GM18873 (cell line): ENCODE data around the gene PLK3.
"Not testable (repeated sequence)": the region's sequence is repeated elsewhere in the genome, so short reads cannot be mapped to it uniquely, and the experiment has no call there.

Experiments
- ATAC-seq: cut with Tn5 transposase; IDR thresholded peaks from one replicate; pipeline ENCODE4 v1.9.1; 2021; ENCODE audit warnings: mild to moderate bottlenecking, moderate library complexity, moderate number of reproducible peaks; ENCODE audit not compliant: unreplicated experiment, low FRiP score

The PLK3 gene

DNA sequence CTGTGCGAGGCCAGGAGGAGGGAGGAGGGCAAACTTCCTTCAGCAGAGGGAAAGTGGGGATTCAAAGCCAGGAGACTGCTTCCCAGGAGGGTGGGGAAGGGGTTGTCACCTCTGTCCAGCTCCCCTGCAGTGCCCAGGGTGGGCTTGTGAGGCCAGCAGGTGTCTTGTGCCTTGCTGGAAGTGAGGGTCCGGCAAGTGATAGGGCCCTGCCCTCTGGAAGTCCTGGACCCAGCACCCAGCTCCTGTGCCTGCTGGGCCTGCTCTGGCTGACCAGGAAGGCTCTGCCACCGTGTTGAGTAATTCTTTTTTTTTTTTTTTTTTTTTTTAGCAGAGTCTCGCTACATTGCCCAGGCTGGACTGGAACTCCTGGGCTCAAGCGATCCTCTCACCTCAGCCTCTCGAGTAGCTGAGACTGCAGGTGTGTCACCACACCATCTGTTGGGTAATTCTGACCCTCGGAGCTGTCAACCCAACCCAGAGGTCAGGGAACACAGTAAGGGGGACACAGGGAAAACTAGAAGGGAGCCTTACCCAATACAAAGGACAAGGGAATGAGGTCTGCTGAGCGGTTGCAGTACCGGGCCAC lies 13.2 kb upstream of the PLK3 start:
- ATAC-seq: no peak

GRCh38 chr1:44787506-44787905 lies 12.7 kb upstream of the PLK3 start:
- no peak for ATAC-seq

GRCh38 chr1:44788120-44788860 lies 11.9 kb upstream of the PLK3 start, which contains the start of gene BEST4:
TSS of gene BEST4 (minus strand) at chr1:44788170. CDS start at chr1:44787705, 465 bp downstream.
- no peak for ATAC-seq

GRCh38 chr1:44790968-44791801 lies 9.0 kb upstream of the PLK3 start:
- ATAC-seq: no peak

DNA sequence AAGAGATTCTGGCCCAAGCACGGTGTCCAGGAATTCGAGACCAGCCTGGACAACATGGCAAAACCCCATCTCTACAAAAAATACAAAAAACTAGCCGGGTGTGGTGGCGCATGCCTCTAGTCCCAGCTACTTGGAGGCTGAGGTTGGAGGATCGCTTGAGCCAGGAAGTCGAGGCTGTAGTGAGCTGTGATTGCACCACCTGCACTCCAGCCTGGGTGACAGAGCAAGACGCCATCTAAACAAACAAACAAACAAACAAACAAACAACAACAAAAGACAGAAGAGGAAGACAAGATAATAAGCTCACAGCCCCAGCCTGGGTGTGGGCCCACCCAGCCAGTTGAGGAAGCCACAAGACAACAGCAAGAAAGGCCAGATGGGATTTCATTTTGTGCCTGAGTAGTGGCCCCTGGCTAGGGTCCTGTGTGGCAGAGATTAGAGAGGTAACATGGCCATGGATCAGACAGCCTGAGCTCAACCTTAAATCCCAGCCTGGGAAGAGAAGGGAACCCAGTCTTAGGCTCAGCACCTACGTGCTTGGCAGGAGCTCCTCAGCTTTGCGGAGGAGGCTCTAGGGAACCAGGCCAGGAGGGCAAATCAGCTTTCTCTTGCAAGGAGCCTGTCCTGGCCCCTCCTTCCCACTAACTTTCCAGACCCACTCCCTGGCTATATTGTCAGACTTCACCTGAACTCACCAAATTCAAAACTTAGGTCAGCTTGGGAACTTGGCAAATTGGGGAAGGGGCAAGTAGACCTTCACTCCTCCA lies 7.3 kb upstream of the PLK3 start:
- ATAC-seq: no peak

GRCh38 chr1:44797886-44798285 lies 2.3 kb upstream of the PLK3 start:
- ATAC-seq: not testable (repeated sequence)

DNA sequence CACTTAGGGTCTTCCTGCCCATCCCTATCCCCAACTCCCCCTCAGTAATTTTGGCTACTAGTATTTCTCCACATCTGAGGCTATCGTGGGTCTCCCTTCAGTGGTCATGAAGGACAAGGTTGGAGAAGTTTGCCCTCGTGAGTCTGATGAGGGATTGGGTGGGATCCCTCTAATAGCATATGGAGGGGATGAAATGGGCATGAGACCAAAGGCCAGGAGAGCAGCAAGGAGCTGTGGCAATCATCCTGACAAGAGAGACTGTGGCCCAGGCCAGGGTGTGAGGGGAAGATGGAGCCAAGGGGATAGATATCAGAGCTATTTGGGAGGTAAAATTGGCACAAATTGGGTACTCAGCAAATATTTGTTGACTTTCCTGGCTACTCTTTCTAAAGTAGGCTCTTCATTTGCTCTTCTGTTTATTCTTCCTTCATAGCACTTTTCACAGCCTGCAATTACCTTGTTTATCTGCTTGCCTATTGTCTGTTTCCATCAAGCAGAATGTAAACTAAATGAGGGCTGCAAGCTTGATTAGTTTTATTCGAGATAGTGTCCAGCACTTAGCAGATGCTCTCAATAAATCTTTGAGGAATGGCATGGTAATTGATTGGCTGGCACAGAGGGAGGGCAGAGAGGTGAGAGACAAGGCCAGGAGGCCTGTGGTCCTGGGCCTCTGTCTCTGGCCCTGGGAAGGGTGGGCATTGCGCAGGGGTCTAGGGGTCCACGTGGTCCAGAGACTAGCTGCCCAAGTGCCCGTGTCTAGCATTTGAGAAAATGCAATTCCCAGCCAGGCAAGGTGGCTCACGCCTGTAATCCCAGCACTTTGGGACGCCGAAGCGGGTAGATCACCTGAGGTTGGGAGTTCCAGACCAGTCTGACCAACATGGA lies 1.5 kb upstream of the PLK3 start:
- no peak for ATAC-seq

DNA sequence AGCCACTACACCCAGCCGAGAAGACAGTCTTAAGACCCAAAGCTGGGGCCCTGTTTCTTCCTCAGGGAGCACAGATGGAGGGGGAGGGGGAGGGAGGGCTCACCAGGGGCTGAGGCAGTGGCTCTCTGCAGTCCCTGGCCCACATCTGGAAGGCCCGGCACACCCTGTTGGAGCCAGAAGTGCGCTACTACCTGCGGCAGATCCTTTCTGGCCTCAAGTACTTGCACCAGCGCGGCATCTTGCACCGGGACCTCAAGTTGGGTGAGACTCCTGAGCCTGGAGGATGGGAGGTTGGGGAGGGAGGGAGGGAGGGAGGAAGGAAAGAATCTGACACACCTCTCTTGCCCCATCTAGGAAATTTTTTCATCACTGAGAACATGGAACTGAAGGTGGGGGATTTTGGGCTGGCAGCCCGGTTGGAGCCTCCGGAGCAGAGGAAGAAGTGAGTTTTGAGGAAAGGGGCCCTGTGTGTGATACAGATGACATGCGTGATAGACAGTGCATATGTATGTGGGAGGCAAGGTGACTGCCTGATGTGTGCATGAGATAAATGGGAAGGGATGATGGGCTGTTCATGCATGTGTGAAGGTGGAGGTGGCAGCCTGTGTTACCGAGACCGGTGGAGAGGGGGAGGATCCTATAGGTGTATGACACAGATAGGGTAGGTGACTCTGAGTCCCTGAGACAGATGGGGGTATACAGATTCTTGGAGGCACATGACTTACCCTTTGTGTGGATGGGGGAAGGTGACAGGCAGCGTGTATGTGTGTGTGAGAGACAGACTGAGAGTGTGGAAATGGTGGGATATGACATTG lies 1.5 kb downstream of the PLK3 start:
- ATAC-seq: no peak

DNA sequence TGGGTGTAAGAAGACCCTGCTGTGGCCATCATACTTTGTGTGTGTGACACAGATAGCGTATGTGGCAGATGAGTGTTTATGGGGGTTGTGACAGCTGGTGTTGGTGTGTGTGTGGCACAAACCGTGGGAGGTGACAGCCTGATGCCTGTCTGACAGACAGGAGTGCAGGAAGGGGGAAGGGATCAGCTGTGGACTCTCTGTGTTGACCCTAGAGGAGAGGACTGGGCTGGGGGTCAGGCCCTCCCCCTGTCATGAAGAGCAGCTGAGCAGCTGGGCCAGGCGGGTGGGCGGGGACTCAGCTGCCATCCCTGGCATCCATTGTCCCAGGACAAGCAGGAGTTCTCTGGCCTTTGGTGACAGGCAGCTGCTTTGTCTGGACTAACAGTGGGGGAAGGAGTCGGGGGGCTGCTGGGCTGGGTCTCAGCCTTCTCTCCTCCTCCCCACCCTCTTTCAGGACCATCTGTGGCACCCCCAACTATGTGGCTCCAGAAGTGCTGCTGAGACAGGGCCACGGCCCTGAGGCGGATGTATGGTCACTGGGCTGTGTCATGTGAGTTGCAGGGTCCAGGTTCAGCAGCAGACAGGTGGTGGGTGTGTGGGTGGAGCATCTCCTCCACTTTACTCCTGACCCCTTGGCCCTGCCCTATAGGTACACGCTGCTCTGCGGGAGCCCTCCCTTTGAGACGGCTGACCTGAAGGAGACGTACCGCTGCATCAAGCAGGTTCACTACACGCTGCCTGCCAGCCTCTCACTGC lies 2.3 kb downstream of the PLK3 start:
- no peak for ATAC-seq

- no peak for ATAC-seq
These were observed 2.8 kb downstream of the PLK3 start for GRCh38 chr1:44803062-44803311.

DNA sequence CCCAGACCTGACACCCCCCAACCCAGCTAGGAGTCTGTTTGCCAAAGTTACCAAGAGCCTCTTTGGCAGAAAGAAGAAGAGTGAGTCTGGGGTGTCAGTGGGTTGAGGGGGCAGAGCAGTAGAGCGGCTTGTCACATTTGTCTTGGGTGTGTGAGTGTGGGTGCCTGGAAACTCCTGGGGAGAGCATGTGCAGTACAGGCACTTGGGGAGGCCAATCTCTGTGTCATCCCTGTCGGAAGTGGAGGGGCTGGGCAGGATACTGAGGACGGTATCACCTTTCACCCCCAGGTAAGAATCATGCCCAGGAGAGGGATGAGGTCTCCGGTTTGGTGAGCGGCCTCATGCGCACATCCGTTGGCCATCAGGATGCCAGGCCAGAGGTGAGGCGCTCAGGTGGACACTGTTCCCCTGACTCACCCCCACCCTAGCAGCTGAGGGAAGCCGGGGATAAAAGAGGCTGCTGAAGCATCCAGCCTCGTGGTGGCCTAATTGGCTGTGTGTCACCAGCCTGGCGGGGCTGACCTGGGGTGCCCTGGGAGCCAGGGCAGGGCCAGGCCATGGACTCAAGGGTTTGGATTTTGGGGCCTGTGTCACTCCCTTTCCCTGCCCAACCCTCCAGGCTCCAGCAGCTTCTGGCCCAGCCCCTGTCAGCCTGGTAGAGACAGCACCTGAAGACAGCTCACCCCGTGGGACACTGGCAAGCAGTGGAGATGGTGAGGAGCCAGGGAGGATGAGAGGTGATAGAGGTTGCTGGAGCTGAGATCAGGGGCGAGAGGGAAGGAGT lies 3.3 kb downstream of the PLK3 start:
- no peak for ATAC-seq

DNA sequence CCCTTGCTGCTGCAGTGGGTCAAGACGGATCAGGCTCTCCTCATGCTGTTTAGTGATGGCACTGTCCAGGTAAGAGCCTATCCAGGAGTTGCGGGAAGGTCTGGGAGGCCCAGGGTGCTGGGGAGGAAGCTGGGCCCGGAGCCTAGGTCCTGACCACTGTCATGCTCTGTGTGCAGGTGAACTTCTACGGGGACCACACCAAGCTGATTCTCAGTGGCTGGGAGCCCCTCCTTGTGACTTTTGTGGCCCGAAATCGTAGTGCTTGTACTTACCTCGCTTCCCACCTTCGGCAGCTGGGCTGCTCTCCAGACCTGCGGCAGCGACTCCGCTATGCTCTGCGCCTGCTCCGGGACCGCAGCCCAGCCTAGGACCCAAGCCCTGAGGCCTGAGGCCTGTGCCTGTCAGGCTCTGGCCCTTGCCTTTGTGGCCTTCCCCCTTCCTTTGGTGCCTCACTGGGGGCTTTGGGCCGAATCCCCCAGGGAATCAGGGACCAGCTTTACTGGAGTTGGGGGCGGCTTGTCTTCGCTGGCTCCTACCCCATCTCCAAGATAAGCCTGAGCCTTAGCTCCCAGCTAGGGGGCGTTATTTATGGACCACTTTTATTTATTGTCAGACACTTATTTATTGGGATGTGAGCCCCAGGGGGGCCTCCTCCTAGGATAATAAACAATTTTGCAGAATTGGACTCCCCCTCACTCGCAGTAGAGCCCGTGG lies 5.3 kb downstream of the PLK3 start:
- ATAC-seq: no peak

DNA sequence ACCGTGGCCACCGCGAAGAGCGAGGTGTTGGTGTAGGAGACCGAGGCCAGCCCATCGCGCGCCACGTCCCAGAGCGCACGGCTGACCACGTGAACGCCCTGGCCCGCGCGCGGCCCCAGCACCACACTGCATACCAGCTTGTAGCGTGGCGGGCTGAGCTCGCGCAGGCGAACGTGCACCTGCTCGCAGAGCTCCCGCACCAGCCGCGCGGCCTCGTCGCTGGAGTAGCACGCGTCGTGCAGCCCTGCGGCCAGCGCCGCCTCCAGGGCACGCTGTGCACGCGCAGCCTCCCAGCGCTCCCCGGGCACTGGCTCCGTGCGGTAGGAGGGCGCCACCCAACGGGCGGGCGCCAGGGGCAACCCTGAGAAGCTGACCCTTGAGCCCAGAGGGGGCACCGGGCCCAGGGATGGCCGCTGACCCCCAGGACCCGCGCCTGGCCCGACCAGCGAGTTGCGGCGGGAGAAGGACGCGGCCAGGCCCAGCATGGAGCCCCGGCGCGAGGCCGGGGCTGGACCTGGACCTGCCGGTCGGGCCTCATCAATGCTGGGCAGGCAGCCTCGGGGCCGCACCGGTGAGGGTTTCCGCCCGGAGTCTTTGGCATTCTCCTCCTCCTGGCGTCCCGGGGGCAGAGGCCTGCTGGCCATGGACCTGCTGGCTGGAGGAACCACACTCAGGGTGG lies 6.0 kb downstream of the PLK3 start:
- ATAC-seq: no peak

DNA sequence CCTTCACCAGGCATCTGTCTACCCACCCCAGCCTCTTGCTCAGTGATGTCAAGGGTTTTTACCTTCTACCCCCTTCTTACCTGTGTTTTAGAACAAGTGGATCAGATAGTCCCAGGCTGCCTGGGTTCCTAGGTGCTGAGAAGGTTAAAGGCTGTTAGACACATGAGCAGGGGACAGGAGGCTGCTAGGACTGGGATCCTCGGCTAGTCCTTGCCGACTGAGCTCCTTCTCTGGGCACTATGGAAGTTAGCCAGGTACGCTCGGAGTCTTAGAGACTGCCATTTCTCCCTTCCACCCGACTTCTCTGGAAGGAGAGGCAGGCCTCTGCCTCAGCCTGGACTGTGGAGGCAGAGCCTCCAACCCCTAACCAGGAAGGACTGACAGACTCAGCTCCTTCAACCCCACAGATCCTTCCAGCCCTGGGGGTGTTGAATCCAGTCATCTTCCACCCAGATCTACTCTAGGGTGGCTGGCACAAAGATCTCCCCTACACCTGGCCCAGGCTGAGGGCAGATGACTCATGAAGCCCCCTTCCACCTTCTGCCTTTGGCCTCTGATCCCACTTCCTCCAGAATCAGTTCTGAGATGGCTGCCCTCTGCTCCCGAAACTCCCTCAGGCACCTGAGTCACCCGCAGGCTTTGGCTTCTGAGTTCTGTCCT lies 6.7 kb downstream of the PLK3 start, which contains the start of gene DYNLT4:
Gene DYNLT4 (minus strand): TSS at position 648 of the 660 bp plus-strand sequence. CDS start 683 bp downstream, outside the sequence.
- no peak for ATAC-seq

DNA sequence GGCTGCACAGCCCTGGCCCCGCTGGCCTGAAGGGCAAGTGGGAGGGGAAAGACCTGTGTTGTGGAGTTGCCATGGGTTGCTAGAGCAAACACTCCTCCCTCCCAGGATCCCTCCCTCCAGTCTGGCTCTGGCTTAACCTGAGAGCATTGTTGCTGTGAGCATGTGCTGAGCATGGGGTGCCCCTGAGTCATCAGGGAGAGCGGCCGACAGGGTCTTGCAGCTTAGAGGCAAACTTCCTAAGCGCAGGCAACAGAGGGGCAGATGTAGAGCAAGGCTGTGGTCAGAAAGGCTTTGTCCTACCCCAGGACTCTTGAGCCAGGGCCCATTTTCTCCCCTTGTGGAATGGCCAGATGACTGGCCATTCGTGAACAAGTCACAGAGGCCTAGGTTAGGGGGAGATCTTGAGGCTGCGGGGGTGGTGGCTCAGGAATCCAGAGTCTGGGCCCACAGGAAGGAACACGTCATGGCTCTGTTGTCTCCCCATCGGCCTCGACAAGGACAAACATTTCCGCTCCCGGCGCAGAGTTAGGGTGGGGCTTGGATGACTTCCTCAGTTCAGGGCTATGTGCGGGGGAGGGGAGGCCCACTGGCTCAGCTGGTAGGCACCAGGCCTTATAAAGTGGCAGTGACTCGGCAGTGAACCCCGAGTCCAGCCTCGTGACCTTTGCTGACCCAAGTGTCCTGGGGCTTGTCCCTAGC lies 7.3 kb downstream of the PLK3 start:
- ATAC-seq: no peak
